ENCODE results near the gene EIF4ENIF1.

The EIF4ENIF1 gene

GRCh38 chr22:31489632-31490495, at the start of gene EIF4ENIF1:
EIF4ENIF1 (minus strand) TSS chr22:31489842; CDS start chr22:31488718, 1,124 bp downstream.
- peak within 1 kb of the TSS; percentile 88 for H3K4me3 ChIP-seq (replicated peaks; ENCODE audit: low read depth, low read length)
- TF ChIP-seq, protein P1, sequence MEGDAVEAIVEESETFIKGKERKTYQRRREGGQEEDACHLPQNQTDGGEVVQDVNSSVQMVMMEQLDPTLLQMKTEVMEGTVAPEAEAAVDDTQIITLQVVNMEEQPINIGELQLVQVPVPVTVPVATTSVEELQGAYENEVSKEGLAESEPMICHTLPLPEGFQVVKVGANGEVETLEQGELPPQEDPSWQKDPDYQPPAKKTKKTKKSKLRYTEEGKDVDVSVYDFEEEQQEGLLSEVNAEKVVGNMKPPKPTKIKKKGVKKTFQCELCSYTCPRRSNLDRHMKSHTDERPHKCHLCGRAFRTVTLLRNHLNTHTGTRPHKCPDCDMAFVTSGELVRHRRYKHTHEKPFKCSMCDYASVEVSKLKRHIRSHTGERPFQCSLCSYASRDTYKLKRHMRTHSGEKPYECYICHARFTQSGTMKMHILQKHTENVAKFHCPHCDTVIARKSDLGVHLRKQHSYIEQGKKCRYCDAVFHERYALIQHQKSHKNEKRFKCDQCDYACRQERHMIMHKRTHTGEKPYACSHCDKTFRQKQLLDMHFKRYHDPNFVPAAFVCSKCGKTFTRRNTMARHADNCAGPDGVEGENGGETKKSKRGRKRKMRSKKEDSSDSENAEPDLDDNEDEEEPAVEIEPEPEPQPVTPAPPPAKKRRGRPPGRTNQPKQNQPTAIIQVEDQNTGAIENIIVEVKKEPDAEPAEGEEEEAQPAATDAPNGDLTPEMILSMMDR (IDR thresholded peaks at IDR 0.05; ENCODE audit: low read depth, low read length, missing control alignments) = no peak
- peak; percentile 11 for DNase-seq (ENCODE audit: extremely low read depth, low read depth)

GRCh38 chr22:31538815-31539214, 49.2 kb upstream of the EIF4ENIF1 start:
- TF ChIP-seq, protein P1 (IDR thresholded peaks at IDR 0.05; ENCODE audit: low read depth, low read length, missing control alignments) = no peak
- H3K4me3 ChIP-seq (replicated peaks; ENCODE audit: low read depth, low read length) = no peak overlapping the region
- DNase-seq (ENCODE audit: extremely low read depth, low read depth) = no peak

GRCh38 chr22:31537019-31537535, 47.4 kb upstream of the EIF4ENIF1 start:
- DNase-seq (ENCODE audit: extremely low read depth, low read depth) = no peak
- TF ChIP-seq, protein P1 (IDR thresholded peaks at IDR 0.05; ENCODE audit: low read depth, low read length, missing control alignments) = no peak
- H3K4me3 ChIP-seq (replicated peaks; ENCODE audit: low read depth, low read length) = no peak overlapping the region

DNA sequence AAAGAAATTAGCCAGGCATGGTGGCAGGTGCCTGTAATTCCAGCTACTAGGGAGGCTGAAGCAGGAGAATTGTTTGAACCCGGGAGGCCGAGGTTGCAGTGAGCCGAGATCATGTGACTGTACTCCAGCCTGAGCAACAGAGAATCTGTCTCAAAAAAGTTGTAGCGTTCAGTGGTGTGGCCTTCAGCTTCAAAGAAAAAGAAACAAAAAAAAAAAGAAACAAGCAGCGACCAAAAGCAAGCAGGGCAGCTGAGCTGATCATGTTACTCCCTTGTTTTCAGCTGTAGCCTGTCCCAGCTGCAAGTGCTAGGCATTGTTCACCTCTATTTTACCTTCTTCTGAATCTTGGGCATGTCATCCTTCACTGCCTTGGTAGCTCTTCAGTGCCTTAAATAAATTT, 43.7 kb upstream of the EIF4ENIF1 start:
- TF ChIP-seq, protein P1 (IDR thresholded peaks at IDR 0.05; ENCODE audit: low read depth, low read length, missing control alignments) = no peak
- no peak overlapping the region for H3K4me3 ChIP-seq (replicated peaks; ENCODE audit: low read depth, low read length)
- no peak for DNase-seq (ENCODE audit: extremely low read depth, low read depth)

- TF ChIP-seq, protein P1 (IDR thresholded peaks at IDR 0.05; ENCODE audit: low read depth, low read length, missing control alignments) = no peak
- no peak overlapping the region for H3K4me3 ChIP-seq (replicated peaks; ENCODE audit: low read depth, low read length)
- no peak for DNase-seq (ENCODE audit: extremely low read depth, low read depth)
Measured at GRCh38 chr22:31532060-31532459, 42.4 kb upstream of the EIF4ENIF1 start.

DNA sequence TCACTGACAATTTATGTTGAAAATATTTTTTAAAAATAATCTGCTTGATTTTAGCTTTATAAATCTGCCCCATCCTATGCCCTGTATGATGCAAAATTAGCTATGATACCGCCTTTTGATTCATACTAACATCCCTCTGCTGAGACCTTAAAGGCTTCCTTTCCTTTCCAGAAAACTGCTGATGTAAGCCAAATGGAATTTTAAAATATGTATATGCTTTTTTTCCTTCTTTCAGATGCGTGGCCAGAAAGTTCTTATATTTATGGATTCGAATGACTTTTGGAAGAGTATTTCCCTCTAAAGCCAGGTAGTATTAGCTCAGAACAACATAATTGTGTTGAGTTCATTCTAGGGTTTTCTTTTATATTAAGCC, 41.2 kb upstream of the EIF4ENIF1 start:
- TF ChIP-seq, protein P1 (IDR thresholded peaks at IDR 0.05; ENCODE audit: low read depth, low read length, missing control alignments) = no peak

More for the DNA sequence above, 41.2 kb upstream of the EIF4ENIF1 start:
- H3K4me3 ChIP-seq (replicated peaks; ENCODE audit: low read depth, low read length) = no peak overlapping the region
- DNase-seq (ENCODE audit: extremely low read depth, low read depth) = no peak
